Activated T-cell treated with anti-CD3 and anti-CD28 coated beads, Interleukin-2, amount 50 U/mL, for 24 hours (primary cell): ENCODE measurements around the gene PTCH1.

Experiments
- DNase-seq: peaks from one replicate; pipeline ENCODE4 v3.0.0-alpha.2; 2020
- H3K27ac Mint-ChIP-seq: 2 replicates; pipeline ENCODE4 v1.8.0; 2020; ENCODE audit warnings: mild to moderate bottlenecking, mixed read lengths
- H3K27me3 Mint-ChIP-seq: 2 replicates; pipeline ENCODE4 v1.8.0; 2020; ENCODE audit warnings: mixed read lengths
- H3K36me3 Mint-ChIP-seq: 2 replicates; pipeline ENCODE4 v1.8.0; 2020; ENCODE audit warnings: low read depth, mixed read lengths
- H3K4me1 Mint-ChIP-seq: 2 replicates; pipeline ENCODE4 v1.8.0; 2020; ENCODE audit warnings: low read depth, mixed read lengths
- H3K4me3 Mint-ChIP-seq: 2 replicates; pipeline ENCODE4 v1.8.0; 2020; ENCODE audit warnings: mild to moderate bottlenecking, moderate library complexity, mixed read lengths
- H3K9me3 Mint-ChIP-seq: 2 replicates; pipeline ENCODE4 v1.8.0; 2020; ENCODE audit warnings: mixed read lengths

PTCH1 gene

GRCh38 chr9:95516734-95517558 is at the start of gene PTCH1:
Gene PTCH1, minus strand, starts transcription at chr9:95516971.
- peak; percentile 70 for DNase-seq
- peaks cover 6% of the 10 kb centered on the region for H3K9me3 Mint-ChIP-seq
- peaks cover 27% of the 10 kb centered on the region for H3K27me3 Mint-ChIP-seq
- peak within 1 kb of the TSS; percentile 91 for H3K4me3 Mint-ChIP-seq
- H3K36me3 Mint-ChIP-seq, result peaks cover 7% of the 10 kb centered on the region
- peak within 1 kb of the TSS; percentile 91 for H3K27ac Mint-ChIP-seq
- peaks cover 32% of the 10 kb centered on the region for H3K4me1 Mint-ChIP-seq

GRCh38 chr9:95565982-95566381 is 49.2 kb upstream of the PTCH1 start:
- Mint-ChIP-seq H3K9me3 (no peaks in the 10 kb centered on the region), H3K4me3 (no peak overlapping the region), H3K36me3 (no peaks in the 10 kb centered on the region), H3K4me1 (peaks cover 22% of the 10 kb centered on the region), H3K27me3 (peaks cover 29% of the 10 kb centered on the region), H3K27ac (no peak overlapping the region)
- DNase-seq, result no peak

GRCh38 chr9:95561913-95562312 is 45.1 kb upstream of the PTCH1 start:
- peaks cover 28% of the 10 kb centered on the region for H3K27me3 Mint-ChIP-seq
- no peak overlapping the region for H3K4me3 Mint-ChIP-seq
- DNase-seq, result no peak
- peaks cover 7% of the 10 kb centered on the region for H3K4me1 Mint-ChIP-seq
- no peak overlapping the region for H3K27ac Mint-ChIP-seq
- H3K36me3 Mint-ChIP-seq, result no peaks in the 10 kb centered on the region
- no peaks in the 10 kb centered on the region for H3K9me3 Mint-ChIP-seq

GRCh38 chr9:95557142-95557541 is 40.4 kb upstream of the PTCH1 start:
- DNase-seq, result no peak
- H3K27ac Mint-ChIP-seq, result no peak overlapping the region
- no peaks in the 10 kb centered on the region for H3K9me3 Mint-ChIP-seq
- peaks cover 43% of the 10 kb centered on the region for H3K27me3 Mint-ChIP-seq
- peaks cover 6% of the 10 kb centered on the region for H3K4me1 Mint-ChIP-seq
- no peak overlapping the region for H3K4me3 Mint-ChIP-seq
- no peaks in the 10 kb centered on the region for H3K36me3 Mint-ChIP-seq

- H3K36me3 Mint-ChIP-seq, result no peaks in the 10 kb centered on the region
Measured at GRCh38 chr9:95556521-95556920, 39.8 kb upstream of the PTCH1 start.

GRCh38 chr9:95552814-95553546 is 36.2 kb upstream of the PTCH1 start:
- Mint-ChIP-seq H3K27me3 (peaks cover 37% of the 10 kb centered on the region), H3K36me3 (no peaks in the 10 kb centered on the region), H3K4me3 (peak overlapping the region; percentile 32), H3K4me1 (peaks cover 5% of the 10 kb centered on the region), H3K27ac (no peak overlapping the region), H3K9me3 (no peaks in the 10 kb centered on the region)
- peak; percentile 46 for DNase-seq

More at GRCh38 chr9:95556521-95556920, 39.8 kb upstream of the PTCH1 start:
- Mint-ChIP-seq H3K27ac (no peak overlapping the region), H3K27me3 (peaks cover 40% of the 10 kb centered on the region), H3K9me3 (no peaks in the 10 kb centered on the region), H3K4me1 (peaks cover under 1% of the 10 kb centered on the region), H3K4me3 (no peak overlapping the region)
- DNase-seq, result no peak

GRCh38 chr9:95552255-95552654 is 35.5 kb upstream of the PTCH1 start:
- Mint-ChIP-seq H3K27ac (no peak overlapping the region), H3K4me1 (peaks cover 5% of the 10 kb centered on the region), H3K4me3 (no peak overlapping the region), H3K27me3 (peaks cover 37% of the 10 kb centered on the region), H3K9me3 (no peaks in the 10 kb centered on the region), H3K36me3 (no peaks in the 10 kb centered on the region)
- no peak for DNase-seq

GRCh38 chr9:95551406-95551805 is 34.6 kb upstream of the PTCH1 start:
- no peak overlapping the region for H3K4me3 Mint-ChIP-seq
- H3K9me3 Mint-ChIP-seq, result no peaks in the 10 kb centered on the region
- H3K27ac Mint-ChIP-seq, result no peak overlapping the region
- no peak for DNase-seq
- peaks cover 37% of the 10 kb centered on the region for H3K27me3 Mint-ChIP-seq
- H3K4me1 Mint-ChIP-seq, result peaks cover 5% of the 10 kb centered on the region
- H3K36me3 Mint-ChIP-seq, result no peaks in the 10 kb centered on the region

GRCh38 chr9:95545831-95546567 is 29.2 kb upstream of the PTCH1 start:
- Mint-ChIP-seq H3K36me3 (no peaks in the 10 kb centered on the region), H3K9me3 (no peaks in the 10 kb centered on the region), H3K4me1 (no peaks in the 10 kb centered on the region), H3K27me3 (peaks cover 8% of the 10 kb centered on the region), H3K27ac (no peak overlapping the region), H3K4me3 (no peak overlapping the region)
- no peak for DNase-seq

GRCh38 chr9:95533996-95534680 is 17.4 kb upstream of the PTCH1 start:
- Mint-ChIP-seq H3K4me3 (no peak overlapping the region), H3K4me1 (no peaks in the 10 kb centered on the region), H3K27ac (no peak overlapping the region), H3K9me3 (no peaks in the 10 kb centered on the region), H3K27me3 (peaks cover 4% of the 10 kb centered on the region), H3K36me3 (no peaks in the 10 kb centered on the region)
- no peak for DNase-seq

- Mint-ChIP-seq H3K27me3 (peaks cover 19% of the 10 kb centered on the region), H3K4me1 (no peaks in the 10 kb centered on the region), H3K4me3 (no peak overlapping the region), H3K9me3 (no peaks in the 10 kb centered on the region), H3K36me3 (no peaks in the 10 kb centered on the region), H3K27ac (no peak overlapping the region)
- no peak for DNase-seq
Measured at GRCh38 chr9:95529910-95530309, 13.1 kb upstream of the PTCH1 start.

GRCh38 chr9:95528908-95529502 is 12.2 kb upstream of the PTCH1 start:
- H3K36me3 Mint-ChIP-seq, result no peaks in the 10 kb centered on the region
- H3K9me3 Mint-ChIP-seq, result no peaks in the 10 kb centered on the region
- no peak overlapping the region for H3K27ac Mint-ChIP-seq
- no peak overlapping the region for H3K4me3 Mint-ChIP-seq
- peaks cover 22% of the 10 kb centered on the region for H3K27me3 Mint-ChIP-seq
- DNase-seq, result no peak
- no peaks in the 10 kb centered on the region for H3K4me1 Mint-ChIP-seq

- peaks cover 13% of the 10 kb centered on the region for H3K27me3 Mint-ChIP-seq
- no peaks in the 10 kb centered on the region for H3K36me3 Mint-ChIP-seq
- no peak overlapping the region for H3K27ac Mint-ChIP-seq
- peaks cover 6% of the 10 kb centered on the region for H3K9me3 Mint-ChIP-seq
- DNase-seq, result no peak
- no peaks in the 10 kb centered on the region for H3K4me1 Mint-ChIP-seq
- H3K4me3 Mint-ChIP-seq, result no peak overlapping the region
Measured at GRCh38 chr9:95522871-95523370, 6.2 kb upstream of the PTCH1 start.

- DNase-seq, result no peak
- no peak overlapping the region for H3K27ac Mint-ChIP-seq
Measured at GRCh38 chr9:95521699-95522098, 4.9 kb upstream of the PTCH1 start.

More at GRCh38 chr9:95521699-95522098, 4.9 kb upstream of the PTCH1 start:
- peaks cover 13% of the 10 kb centered on the region for H3K27me3 Mint-ChIP-seq
- no peaks in the 10 kb centered on the region for H3K36me3 Mint-ChIP-seq
- H3K4me3 Mint-ChIP-seq, result no peak overlapping the region
- peaks cover 6% of the 10 kb centered on the region for H3K9me3 Mint-ChIP-seq
- H3K4me1 Mint-ChIP-seq, result peaks cover 3% of the 10 kb centered on the region
